B cell (primary cell): Measurements from ENCODE around the gene CCR3. TPM values are rescaled to one million over a fixed set of nuclear protein-coding genes. Genes with fewer than 3 reads are reported as not detected.

Experiments used
- ATAC-seq: fragments of 200-7000 bp; cut with Tn5 transposase; one replicate; pipeline ENCODE4 v1.10.0; 2021; ENCODE audit warnings: low read depth, mild to moderate bottlenecking, moderate number of reproducible peaks, moderate library complexity
- CTCF ChIA-PET: fragments of 350-600 bp; sonication (Branson Sonifier 250); formaldehyde crosslinking; loops from one replicate; lab custom pipeline; 2021; ENCODE audit warnings: antibody characterized with exemption, inconsistent platforms; lab: Charles Lee
- POLR2A ChIA-PET: fragments of 350-600 bp; sonication (Branson Sonifier 250); formaldehyde crosslinking; loops from one replicate; lab custom pipeline; 2021; ENCODE audit warnings: antibody characterized with exemption; lab: Charles Lee
- DNase-seq: peaks from one replicate; pipeline ENCODE4 v3.0.0; 2013
- H2AFZ ChIP-seq: 2 replicates; pipeline ENCODE4 v1.6.1; 2012; ENCODE audit warnings: mild to moderate bottlenecking, low read depth, low read length; ENCODE audit not compliant: insufficient read depth, poor library complexity, severe bottlenecking
- H3K27ac ChIP-seq, 2 donors: 1 replicate in 1 of 2; 2 replicates in 1 of 2; pipeline ENCODE4 v1.5.1; 2012 to 2013; ENCODE audit warnings: low read length in 2 of 2, mild to moderate bottlenecking in 2 of 2, moderate library complexity in 1 of 2
- H3K27me3 ChIP-seq, 4 experiments: fragments of 200-600 bp in 1 of 4; sonication (generic) in 1 of 4; replicated peaks in 1 of 4; 1 replicate in 2 of 4; 2 replicates in 2 of 4; pipeline versions ENCODE4 v1.6.1 to v1.7.0; 2013 to 2016; ENCODE audit warnings: low read length in 3 of 4, mild to moderate bottlenecking in 2 of 4, mixed read lengths in 1 of 4, moderate library complexity in 1 of 4; ENCODE audit not compliant: insufficient read depth in 4 of 4, control insufficient read depth in 3 of 4; ENCODE audit errors: control extremely low read depth in 1 of 4
- H3K36me3 ChIP-seq, 2 experiments: replicated peaks in 1 of 2; 1 replicate in 1 of 2; 2 replicates in 1 of 2; pipeline versions ENCODE4 v1.6.1 to v1.7.1; 2013; ENCODE audit warnings: low read length in 1 of 2; ENCODE audit not compliant: insufficient read depth in 2 of 2, control insufficient read depth in 1 of 2; ENCODE audit errors: control extremely low read depth in 1 of 2, extremely low read depth in 1 of 2
- H3K4me1 ChIP-seq, 2 donors: fragments of 200-600 bp in 1 of 2; sonication (generic) in 1 of 2; 1 replicate in 1 of 2; 2 replicates in 1 of 2; pipeline versions ENCODE4 v1.5.1 to v1.6.1; 2013 to 2017; ENCODE audit warnings: low read length in 2 of 2; ENCODE audit not compliant: control insufficient read depth in 2 of 2, insufficient read depth in 2 of 2
- H3K4me2 ChIP-seq: replicated peaks from 2 replicates; pipeline ENCODE3; 2012; ENCODE audit warnings: mild to moderate bottlenecking, low read depth, low read length; ENCODE audit not compliant: poor library complexity, severe bottlenecking
- H3K4me3 ChIP-seq, 5 experiments: fragments of 200-600 bp in 1 of 5; sonication (generic) in 1 of 5; 1 replicate in 3 of 5; 2 replicates in 2 of 5; pipeline versions ENCODE4 v1.5.1 to v1.7.0; 2011 to 2016; ENCODE audit warnings: low read length in 4 of 5, mild to moderate bottlenecking in 4 of 5, low read depth in 2 of 5, control low read depth in 1 of 5, moderate library complexity in 1 of 5; ENCODE audit not compliant: insufficient read depth in 1 of 5; ENCODE audit errors: control extremely low read depth in 1 of 5, extremely low read depth in 1 of 5
- H3K79me2 ChIP-seq: fragments of 200-600 bp; sonication (generic); one replicate; pipeline ENCODE4 v1.6.0; 2016; ENCODE audit warnings: low read length; ENCODE audit not compliant: control insufficient read depth, insufficient read depth
- H3K9ac ChIP-seq: fragments of 200-600 bp; sonication (generic); 2 replicates; pipeline ENCODE4 v1.6.1; 2017; ENCODE audit warnings: mild to moderate bottlenecking, low read length, moderate library complexity
- H3K9me3 ChIP-seq, 3 donors: one replicate each; pipeline versions ENCODE4 v1.6.1 to v1.7.1; 2013; ENCODE audit warnings: low read length in 2 of 3; ENCODE audit not compliant: control insufficient read depth in 2 of 3, insufficient read depth in 1 of 3; ENCODE audit errors: control extremely low read depth in 1 of 3
- H4K20me1 ChIP-seq: 2 replicates; pipeline ENCODE4 v1.6.0; 2012; ENCODE audit warnings: mild to moderate bottlenecking, low read length; ENCODE audit not compliant: insufficient read depth, control insufficient read depth, poor library complexity, severe bottlenecking
- H3K27ac Mint-ChIP-seq: one replicate; pipeline ENCODE4 v1.8.0; 2021; ENCODE audit warnings: mixed read lengths
- H3K27me3 Mint-ChIP-seq: one replicate; pipeline ENCODE4 v1.8.0; 2021; ENCODE audit warnings: mixed read lengths
- H3K4me1 Mint-ChIP-seq: one replicate; pipeline ENCODE4 v1.8.0; 2021; ENCODE audit warnings: mixed read lengths
- H3K4me3 Mint-ChIP-seq: one replicate; pipeline ENCODE4 v1.8.0; 2021; ENCODE audit warnings: mixed read lengths
- H3K9me3 Mint-ChIP-seq: one replicate; pipeline ENCODE4 v1.8.0; 2022; ENCODE audit warnings: mixed read lengths; ENCODE audit not compliant: insufficient read depth
- CTCF ChIP-seq: fragments of 200-600 bp; IDR thresholded peaks from one replicate; pipeline ENCODE4 v1.8.0; 2022; ENCODE audit warnings: antibody characterized with exemption, mild to moderate bottlenecking
- EZH2 ChIP-seq: IDR thresholded peaks from 2 replicates; pipeline ENCODE4 v1.6.1; 2012; ENCODE audit warnings: borderline replicate concordance, low read depth, mild to moderate bottlenecking, moderate library complexity, low read length; ENCODE audit not compliant: insufficient read depth, poor library complexity, severe bottlenecking
- WGBS: methylation state at CpG from one replicate; pipeline ENCODE4 v1.1.5; 2013; ENCODE audit warnings: missing lambda C conversion rate; ENCODE audit not compliant: insufficient coverage; 5-methylcytosine and 5-hydroxymethylcytosine counted together
- intact Hi-C: fragments of 100-400 bp; cut with micrococcal nuclease; formaldehyde crosslinking; loops from one replicate; pipeline ENCODE4 v1.10.0; 2022
- polyA plus RNA-seq: library from polyadenylated mRNA; depleted of rRNA; stranded (reverse); fragments of >200 nt; gene quantifications from 2 replicates; pipeline ENCODE4 v1.2.3, GENCODE V29; 2012
- total RNA-seq, 2 donors: library from RNA; stranded (reverse); fragments of 120-200 nt in 1 of 2; gene quantifications; 1 replicate in 1 of 2; 2 replicates in 1 of 2; pipeline versions ENCODE4 v1.2.3 to v1.2.4, GENCODE V29; 2013 to 2022

CCR3 gene
- total and polyA plus RNA-seq, 2 donors (not counting 1 experiment from before 2014, with no cell fraction given) = 0.19 TPM; not detected in 1

GRCh38 chr3:46218196-46218709 is 24.0 kb upstream of the CCR3 start:
- DNase-seq (no peak), ATAC-seq (no peak)
- Mint-ChIP-seq H3K27ac (no peak overlapping the region), H3K4me1 (peaks cover 33% of the 10 kb centered on the region), H3K9me3 (peaks cover 3% of the 10 kb centered on the region), H3K27me3 (no peaks in the 10 kb centered on the region), H3K4me3 (no peak overlapping the region)
- Histone ChIP-seq H3K9me3 (no peaks in the 10 kb centered on the region), H3K4me2 (no peak overlapping the region), H2AFZ (no peak overlapping the region), H3K27ac (no peak overlapping the region), H4K20me1 (no peaks in the 10 kb centered on the region), H3K79me2 (no peaks in the 10 kb centered on the region), H3K9ac (no peak overlapping the region), H3K4me3 (no peak overlapping the region), H3K27me3 (peaks cover 0 to 5% (median 2%) of the 10 kb centered on the region in 4 experiments), H3K36me3 (no peaks in the 10 kb centered on the region), H3K4me1 (peaks cover 31 to 36% of the 10 kb centered on the region in 2 donors)
- ChIA-PET CTCF (interaction anchor here (1.1 to 3.2 kb wide), 3 partner anchors 11 to 280 kb away, joined by 3 to 21 read pairs (median 3); partner anchors contain the start of gene CCR1), POLR2A (no interaction called here)
- no peak for TF ChIP-seq EZH2
- no peak for TF ChIP-seq CTCF
- intact Hi-C loops = no loop called here
- 100% methylated on average over 1 of the region's 2 CpGs for WGBS

GRCh38 chr3:46221391-46221790 is 20.9 kb upstream of the CCR3 start:
- H3K4me1 ChIP-seq = peaks cover 35 to 41% of the 10 kb centered on the region in 2 donors
- CTCF ChIA-PET = interaction anchor here (1.2 to 2.3 kb wide), 2 partner anchors 13 to 142 kb away, joined by 3 to 13 read pairs; partner anchors contain the start of gene CCR1
- no peak overlapping the region for H2AFZ ChIP-seq
- peaks cover 4% of the 10 kb centered on the region for H3K9me3 Mint-ChIP-seq
- H3K4me3 Mint-ChIP-seq = peak overlapping the region; percentile 60
- H4K20me1 ChIP-seq = no peaks in the 10 kb centered on the region
- ATAC-seq = no peak
- H3K27ac ChIP-seq = no peak overlapping the region
- H3K27me3 Mint-ChIP-seq = no peaks in the 10 kb centered on the region
- no peak for TF ChIP-seq EZH2
- TF ChIP-seq CTCF = no peak
- H3K4me2 ChIP-seq = peak overlapping the region; percentile 43
- POLR2A ChIA-PET = no interaction called here
- H3K9me3 ChIP-seq = no peaks in the 10 kb centered on the region
- H3K27ac Mint-ChIP-seq = peak overlapping the region; percentile 62
- DNase-seq = no peak
- intact Hi-C loops = no loop called here
- H3K4me1 Mint-ChIP-seq = peaks cover 46% of the 10 kb centered on the region
- no peak overlapping the region for H3K4me3 ChIP-seq
- no peaks in the 10 kb centered on the region for H3K36me3 ChIP-seq
- no peaks in the 10 kb centered on the region for H3K79me2 ChIP-seq
- H3K9ac ChIP-seq = no peak overlapping the region
- WGBS = 7% methylated on average over 2 of the region's 4 CpGs
- no peaks in the 10 kb centered on the region for H3K27me3 ChIP-seq
